Psoas muscle (tissue), 8 donors: ENCODE measurements around the gene QPRT. TPM values are rescaled to one million over a fixed set of nuclear protein-coding genes. Genes with fewer than 3 reads are reported as not detected.

Experiments used
- ATAC-seq, 4 donors: fragments of 200-7000 bp; cut with Tn5 transposase; one replicate each; pipeline ENCODE4 v1.9.1; 2020; ENCODE audit warnings: moderate library complexity in 3 of 4, mild to moderate bottlenecking in 2 of 4
- DNase-seq, 2 donors: peaks; one replicate each; pipeline ENCODE4 v3.0.0-alpha.2; 2020
- H3K27ac ChIP-seq: fragments of 200-600 bp; one replicate; pipeline ENCODE4 v1.8.0; 2022
- H3K27me3 ChIP-seq, 3 donors: fragments of 200-600 bp in 1 of 3; one replicate each; pipeline versions ENCODE4 v1.6.1 to v1.8.0; 2013 to 2022; ENCODE audit warnings: low read length in 2 of 3, mild to moderate bottlenecking in 2 of 3, moderate library complexity in 1 of 3; ENCODE audit not compliant: insufficient read depth in 3 of 3
- H3K36me3 ChIP-seq, 2 donors: fragments of 200-600 bp in 1 of 2; one replicate each; pipeline versions ENCODE4 v1.6.1 to v1.8.0; 2013 to 2022; ENCODE audit warnings: low read depth in 1 of 2, mild to moderate bottlenecking in 1 of 2, moderate library complexity in 1 of 2; ENCODE audit not compliant: insufficient read depth in 1 of 2
- H3K4me1 ChIP-seq: fragments of 200-600 bp; one replicate; pipeline ENCODE4 v1.8.0; 2022
- H3K4me3 ChIP-seq: fragments of 200-600 bp; one replicate; pipeline ENCODE4 v1.8.0; 2022; ENCODE audit warnings: mild to moderate bottlenecking
- H3K9me3 ChIP-seq: fragments of 200-600 bp; one replicate; pipeline ENCODE4 v1.8.0; 2022
- CTCF ChIP-seq: fragments of 200-600 bp; IDR thresholded peaks from one replicate; pipeline ENCODE4 v1.8.0; 2022; ENCODE audit warnings: antibody characterized with exemption
- WGBS, 3 donors: extraction: QIAGEN DNeasy Blood & Tissue Kit; methylation state at CpG; one replicate each; pipeline versions ENCODE4 v1.1.6 to v1.1.7; 2013; 5-methylcytosine and 5-hydroxymethylcytosine counted together
- intact Hi-C, 2 donors: fragments of 100-400 bp; cut with DNase I; formaldehyde crosslinking; loops; one replicate each; pipeline versions ENCODE4 v1.11.0 to v1.14.2; 2022
- polyA plus RNA-seq, 3 donors: library from polyadenylated mRNA; stranded (reverse); fragments of 200-250 nt; gene quantifications; one replicate each; pipeline ENCODE4 v1.2.3, GENCODE V29; 2013
- total RNA-seq, 4 donors: library from RNA; stranded (reverse); fragmentation: NEBNext Ultra II Directional in 2 of 4; extraction: Animal tissue kit (Norgen Biotek cat#: 25700) in 2 of 4; gene quantifications; one replicate each; pipeline versions ENCODE4 v1.2.1 to v1.2.4, GENCODE V29; 2021 to 2023
- donor health status: healthy with polysubstance abuse.
- donor health status: DM: no; HTN: no; CAD: no; lungs with moderate emphysema.
- donor health status: Bipolar disorder and iron deficiency.
- donor health status: healthy.
- donor health status: DM: yes; HTN: yes; CAD: no.
- donor health status: DM: no; HTN: no; CAD: no.
- donor health status: DM: no; HTN: no; CAD: no.
- donor health status: DM: yes; HTN: yes; CAD: no.

Gene QPRT
- total and polyA plus RNA-seq, 7 donors: 0.75 to 9.9 (median 2.3) TPM

DNA sequence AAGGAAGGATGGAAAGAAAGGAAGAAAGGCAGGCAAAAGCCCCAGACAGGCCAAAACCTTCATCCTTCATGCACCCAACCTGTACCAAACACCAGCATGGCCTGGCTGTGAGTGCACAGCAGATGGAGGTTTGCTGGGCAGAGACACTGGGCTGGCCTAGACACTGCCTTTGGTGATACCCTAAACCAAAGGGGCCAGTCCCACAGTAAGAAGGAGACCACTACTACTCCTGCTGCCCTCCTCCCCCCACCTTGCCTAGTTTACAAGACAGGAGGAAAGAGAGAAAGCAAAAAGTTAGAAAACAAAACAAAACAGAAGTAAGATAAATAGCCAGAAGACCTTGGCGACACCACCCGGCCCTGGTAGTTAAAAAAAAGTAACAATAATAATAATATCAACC, 19.1 kb downstream of the QPRT start:
- TF ChIP-seq CTCF: no peak
- Histone ChIP-seq H3K36me3 (no peaks in the 10 kb centered on the region), H3K4me3 (no peak overlapping the region), H3K27me3 (no peaks in the 10 kb centered on the region), H3K4me1 (no peaks in the 10 kb centered on the region), H3K27ac (no peak overlapping the region), H3K9me3 (no peaks in the 10 kb centered on the region)
- intact Hi-C loops: loop anchor here in 1 of 2 donors (10.0 kb wide), 1 partner anchor 327 kb away; the partner anchor contains the start of gene C16orf92
- ATAC-seq (no peak), DNase-seq (no peak)
- WGBS, 3 donors: 78 to 92% (median 91%) methylated on average over 2 of the region's 2 CpGs

DNA sequence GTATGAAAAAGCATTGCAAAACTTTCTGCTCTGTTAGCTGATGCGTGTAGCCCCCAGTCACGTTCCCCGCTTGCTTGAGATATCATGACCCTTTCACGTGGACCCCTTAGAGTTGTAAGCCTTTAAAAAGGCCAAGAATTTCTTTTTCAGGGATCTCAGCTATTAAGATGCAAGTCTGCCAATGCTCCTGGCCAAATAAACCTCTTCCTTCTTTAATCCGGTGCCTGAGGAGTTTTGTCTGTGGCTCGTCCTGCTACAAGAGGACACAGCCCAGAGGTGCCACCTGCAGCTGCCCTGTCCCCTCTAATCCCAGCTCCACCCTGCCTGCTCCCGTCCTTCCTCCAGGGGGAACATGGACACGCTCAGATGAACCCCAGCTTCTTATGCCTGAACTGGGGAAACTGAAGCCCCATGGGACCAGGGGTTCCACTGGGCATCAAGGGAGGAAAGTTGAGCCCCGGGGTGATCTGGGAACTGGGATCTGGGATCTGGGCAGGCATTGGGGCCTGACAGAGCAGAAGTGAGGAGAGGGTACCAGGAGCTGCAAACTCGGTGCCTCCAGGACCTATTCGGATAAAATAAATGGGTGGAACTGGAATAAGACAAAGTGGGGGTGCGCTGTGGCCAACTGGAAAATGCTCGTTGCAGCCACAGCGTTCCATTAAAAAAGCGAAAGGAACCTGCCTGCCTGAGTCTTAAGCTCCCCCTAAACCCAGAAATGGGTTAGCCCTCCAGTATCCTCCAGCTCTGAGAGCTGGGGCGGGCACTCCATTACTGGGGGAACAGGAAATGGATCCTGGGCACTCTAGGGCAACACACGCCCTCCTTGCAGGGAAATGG, 19.7 kb downstream of the QPRT start:
- intact Hi-C loops: loop anchor here in 1 of 2 donors (10.0 kb wide), 1 partner anchor 326 kb away; the partner anchor contains the start of gene C16orf92
- Histone ChIP-seq H3K4me3 (no peak overlapping the region), H3K27me3 (no peaks in the 10 kb centered on the region), H3K4me1 (no peaks in the 10 kb centered on the region), H3K36me3 (no peaks in the 10 kb centered on the region), H3K27ac (no peak overlapping the region), H3K9me3 (no peaks in the 10 kb centered on the region)
- 92% methylated on average over 17 of the region's 17 CpGs for WGBS, 3 donors
- DNase-seq (no peak), ATAC-seq (no peak)
- no peak for TF ChIP-seq CTCF

- intact Hi-C loops: loop anchor here (5.0 to 10.0 kb wide), 4 partner anchors 85 to 325 kb away; partner anchors contain the start of gene C16orf92 (in 1 of the 2)
- no peaks in the 10 kb centered on the region for H3K27me3 ChIP-seq
- H3K9me3 ChIP-seq: no peaks in the 10 kb centered on the region
- no peaks in the 10 kb centered on the region for H3K36me3 ChIP-seq
- WGBS, 3 donors: 60 to 67% (median 63%) methylated on average over 11 of the region's 11 CpGs
- no peak for DNase-seq
- no peaks in the 10 kb centered on the region for H3K4me1 ChIP-seq
- ATAC-seq: no peak
- no peak overlapping the region for H3K27ac ChIP-seq
- H3K4me3 ChIP-seq: no peak overlapping the region
- TF ChIP-seq CTCF: no peak
These were observed 20.6 kb downstream of the QPRT start for GRCh38 chr16:29699324-29700219.

- peak; percentile 89 to 98 (median 94) for ATAC-seq
- 14 to 16% (median 16%) methylated on average over 14 of the region's 14 CpGs for WGBS, 3 donors
- Histone ChIP-seq H3K27ac (no peak overlapping the region), H3K36me3 (no peaks in the 10 kb centered on the region), H3K27me3 (no peaks in the 10 kb centered on the region), H3K9me3 (no peaks in the 10 kb centered on the region), H3K4me3 (no peak overlapping the region), H3K4me1 (no peaks in the 10 kb centered on the region)
- intact Hi-C loops: loop anchor here (5.0 to 10.0 kb wide), 3 partner anchors 84 to 302 kb away; no protein-coding TSS in a partner anchor
- peak; percentile 73 to 86 for DNase-seq
- peak; percentile 91 for TF ChIP-seq CTCF
These were observed 21.4 kb downstream of the QPRT start for GRCh38 chr16:29700253-29700987.
